Skin epidermis (tissue), 12 donors: ENCODE measurements around the gene MCM8.

ENCODE experiments used
- H3K27ac ChIP-seq, 21 experiments: fragments of 200-600 bp; sonication (generic) in 11 of 21; one replicate each; pipeline ENCODE4 v1.5.0; 2020; ENCODE audit warnings: mild to moderate bottlenecking in 3 of 21, inconsistent platforms in 2 of 21, moderate library complexity in 2 of 21
- H3K4me3 ChIP-seq, 7 experiments: fragments of 200-600 bp; sonication (generic) in 2 of 7; one replicate each; pipeline ENCODE4 v1.5.0; 2020; ENCODE audit warnings: inconsistent platforms in 2 of 7, mild to moderate bottlenecking in 2 of 7, moderate library complexity in 1 of 7

The MCM8 gene

DNA sequence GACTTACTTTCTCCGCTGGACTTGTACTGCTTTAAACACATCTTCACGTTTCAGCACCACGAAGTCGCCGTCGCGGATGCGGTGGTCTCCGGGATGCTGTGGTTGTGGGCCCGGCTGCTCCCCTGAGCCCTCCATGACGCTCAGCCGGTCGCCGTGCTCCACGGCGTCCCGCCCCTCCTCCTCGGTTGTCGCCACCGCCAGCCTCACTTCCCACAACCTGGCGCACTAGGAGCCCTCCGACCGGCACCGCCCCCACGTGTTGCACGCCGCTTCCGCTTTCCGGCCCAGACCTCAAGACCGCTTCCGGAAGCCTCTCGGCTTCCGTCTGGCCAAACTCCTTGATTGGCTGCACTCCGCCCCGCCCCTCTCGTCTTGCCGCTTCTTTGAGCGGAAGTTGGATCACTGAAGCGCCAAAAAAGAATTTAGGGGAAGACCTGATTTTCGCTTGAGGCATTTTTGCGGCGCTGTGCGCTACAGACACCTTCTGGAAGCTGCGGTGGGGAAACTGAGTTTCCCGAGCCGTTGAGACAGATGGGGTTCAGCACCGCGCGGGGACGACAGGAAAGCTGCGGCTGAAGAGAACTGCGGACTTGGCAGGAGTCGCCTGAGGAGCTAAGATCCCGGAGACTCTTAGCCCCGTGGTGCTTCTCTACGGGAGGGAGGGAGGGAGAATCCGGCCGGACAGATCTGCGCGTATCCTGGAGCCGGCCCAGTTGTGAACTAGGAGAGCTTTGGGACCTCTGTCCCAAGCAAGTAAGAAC, at the start of gene MCM8, which contains the start of gene TRMT6:
MCM8 (plus strand) TSS at position 382 of the 761 bp plus-strand sequence. CDS start 1,364 bp downstream, outside the sequence.
TRMT6 (minus strand) TSS at position 263 of the 761 bp plus-strand sequence; CDS start at position 135, 128 bp downstream.
- peak within 1 kb of the TSS in 19 of 21 experiments; percentile 21 to 86 (median 81) for H3K27ac ChIP-seq
- peak within 1 kb of the TSS; percentile 56 to 94 (median 84) for H3K4me3 ChIP-seq

DNA sequence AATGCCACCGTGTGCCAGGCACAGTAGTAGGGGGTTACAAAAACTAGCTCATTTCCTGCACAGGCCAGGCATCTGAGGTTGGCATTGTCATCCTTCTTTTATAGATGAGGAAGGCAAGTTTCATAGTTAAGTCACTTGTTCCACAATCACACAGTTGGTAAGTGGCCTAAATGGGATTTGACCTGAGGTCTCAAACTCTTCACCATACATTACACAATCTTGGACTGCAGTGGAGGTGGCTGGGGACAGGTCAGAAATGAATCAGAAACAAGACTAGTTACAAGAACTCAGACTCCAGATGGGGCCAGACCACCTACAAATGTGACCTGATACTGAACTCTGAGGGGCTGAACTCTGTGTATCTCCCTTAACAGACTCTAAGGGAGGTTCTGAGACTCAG, 49.5 kb upstream of the MCM8 start:
- no peak overlapping the region for H3K4me3 ChIP-seq
- no peak overlapping the region for H3K27ac ChIP-seq

DNA sequence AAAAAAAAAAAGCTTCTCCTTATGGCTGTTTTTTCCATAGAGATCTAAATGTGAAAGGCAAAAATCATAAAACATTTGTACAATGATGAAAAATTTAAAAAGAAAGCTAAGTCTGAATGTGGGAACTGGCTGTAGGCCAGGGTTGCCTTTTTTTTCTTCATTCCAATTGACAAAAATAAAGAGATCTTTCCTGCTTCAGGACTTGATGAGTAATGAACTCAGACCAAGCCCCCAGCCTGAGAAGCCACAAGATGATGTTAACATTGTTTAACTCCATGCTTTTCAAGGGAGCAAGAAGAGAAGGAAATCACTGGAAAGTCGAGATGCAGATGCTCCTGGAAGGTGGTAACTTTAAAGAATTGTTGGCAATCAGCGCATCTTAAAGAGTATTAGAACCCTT, 41.5 kb upstream of the MCM8 start:
- H3K4me3 ChIP-seq: no peak overlapping the region

DNA sequence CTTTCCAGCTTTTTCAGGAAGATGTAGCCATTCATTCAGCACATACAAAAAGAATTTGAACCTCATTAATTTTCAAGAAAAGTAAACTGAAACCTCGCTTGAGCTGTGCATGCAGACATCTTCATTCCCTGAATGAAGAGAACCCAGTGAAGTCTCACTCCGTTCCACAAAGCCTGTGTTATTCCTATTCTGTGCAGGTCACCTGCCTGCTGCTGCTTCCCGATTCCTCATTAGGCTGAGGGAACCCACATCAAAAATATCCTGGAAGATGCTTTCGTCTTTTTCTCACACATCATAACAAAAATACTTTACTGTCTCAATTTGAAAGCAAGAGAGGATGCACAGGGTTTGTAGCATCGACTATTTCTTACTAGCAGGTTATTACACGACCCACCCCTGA, 40.3 kb upstream of the MCM8 start:
- no peak overlapping the region for H3K27ac ChIP-seq
- H3K4me3 ChIP-seq: no peak overlapping the region

More for the DNA sequence above, 41.5 kb upstream of the MCM8 start:
- no peak overlapping the region for H3K27ac ChIP-seq

GRCh38 chr20:5913166-5913565, 37.3 kb upstream of the MCM8 start:
- H3K4me3 ChIP-seq: no peak overlapping the region
- H3K27ac ChIP-seq: no peak overlapping the region

DNA sequence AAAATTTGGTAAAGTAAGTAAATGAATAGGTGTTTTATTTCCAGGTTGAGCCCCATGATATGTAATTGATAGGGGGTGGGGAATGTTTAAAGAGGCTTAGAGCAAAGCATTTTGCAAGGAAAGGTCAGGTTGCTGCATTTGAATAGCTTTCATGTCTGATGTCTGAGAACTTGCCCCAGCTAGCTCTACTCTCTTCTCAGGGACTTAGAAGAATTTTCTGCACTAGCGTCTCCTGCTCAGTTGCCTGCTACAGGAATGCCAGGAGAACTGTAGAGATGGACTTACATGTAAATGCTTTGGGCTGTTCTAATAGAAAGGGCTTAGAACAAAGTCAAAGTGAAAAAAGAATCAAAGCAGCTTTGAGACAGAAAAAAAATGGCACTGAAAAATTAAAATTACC, 35.6 kb upstream of the MCM8 start:
- no peak overlapping the region for H3K4me3 ChIP-seq
- no peak overlapping the region for H3K27ac ChIP-seq

GRCh38 chr20:5918856-5919625, 31.4 kb upstream of the MCM8 start:
- H3K27ac ChIP-seq: peak overlapping the region in 2 of 21 experiments; percentile 24 to 54
- H3K4me3 ChIP-seq: no peak overlapping the region

DNA sequence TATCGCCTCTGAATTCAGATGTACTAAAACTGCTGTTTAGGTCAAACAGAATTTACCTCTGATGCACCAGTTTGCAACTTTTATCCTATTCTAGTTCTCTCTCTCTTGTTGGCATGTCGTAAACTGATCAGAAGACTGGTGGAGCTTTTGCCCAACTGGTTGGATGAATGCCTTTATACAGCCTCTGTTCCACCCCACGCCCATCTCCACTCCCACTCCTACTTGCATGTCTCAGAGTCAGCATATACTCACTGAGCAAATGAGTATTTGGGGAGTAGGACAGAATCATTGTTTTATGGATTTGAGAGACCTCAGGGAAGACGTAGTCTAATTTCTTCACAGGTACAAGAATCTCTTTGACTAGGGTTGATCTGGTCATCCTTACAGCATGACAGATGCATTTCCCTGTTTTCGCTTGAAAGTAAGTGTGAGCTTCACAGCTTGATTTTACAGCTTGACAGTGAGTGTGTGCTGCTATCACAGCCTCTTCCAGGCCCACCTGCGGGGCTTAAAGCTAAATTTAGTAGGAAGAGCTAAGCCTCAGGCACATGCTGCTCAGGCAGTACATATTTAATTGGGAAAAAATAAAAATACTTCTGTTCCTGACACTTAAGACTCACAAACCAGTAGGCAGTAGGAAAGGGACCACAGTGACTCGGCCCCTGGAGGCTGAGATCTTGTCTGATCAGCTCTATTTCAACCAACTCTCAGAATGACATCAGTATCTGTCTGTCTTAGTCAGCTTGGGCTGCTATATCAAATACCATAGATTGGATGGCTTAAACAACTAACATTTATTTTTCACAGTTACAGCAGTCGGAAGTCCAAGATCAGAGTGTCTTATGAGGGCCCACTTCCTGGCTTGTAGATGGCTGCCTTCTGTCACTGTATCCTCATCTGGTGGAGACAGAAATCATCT, 30.6 kb upstream of the MCM8 start:
- Histone ChIP-seq H3K4me3 (no peak overlapping the region), H3K27ac (no peak overlapping the region)

DNA sequence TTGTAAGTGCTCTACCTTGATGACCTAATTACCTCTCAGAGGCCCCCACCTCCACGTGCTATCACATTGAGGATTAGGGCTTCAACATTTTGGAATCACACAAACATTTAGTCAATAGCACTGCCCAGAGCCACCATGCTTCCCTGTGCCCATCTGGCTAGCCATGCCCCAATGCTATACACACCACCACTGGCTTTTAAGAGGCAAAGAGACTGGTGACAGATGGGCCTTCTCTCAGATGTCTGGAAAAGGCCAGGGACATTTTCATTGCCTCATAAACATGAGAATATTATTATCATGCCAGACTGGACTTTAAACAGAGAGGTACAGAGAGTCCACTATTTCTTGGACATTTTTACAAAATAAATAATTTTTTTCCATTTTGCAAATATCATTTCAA, 29.9 kb upstream of the MCM8 start:
- Histone ChIP-seq H3K27ac (no peak overlapping the region), H3K4me3 (no peak overlapping the region)

- Histone ChIP-seq H3K27ac (no peak overlapping the region), H3K4me3 (no peak overlapping the region)
Measured at GRCh38 chr20:5923493-5923892, 27.0 kb upstream of the MCM8 start.

DNA sequence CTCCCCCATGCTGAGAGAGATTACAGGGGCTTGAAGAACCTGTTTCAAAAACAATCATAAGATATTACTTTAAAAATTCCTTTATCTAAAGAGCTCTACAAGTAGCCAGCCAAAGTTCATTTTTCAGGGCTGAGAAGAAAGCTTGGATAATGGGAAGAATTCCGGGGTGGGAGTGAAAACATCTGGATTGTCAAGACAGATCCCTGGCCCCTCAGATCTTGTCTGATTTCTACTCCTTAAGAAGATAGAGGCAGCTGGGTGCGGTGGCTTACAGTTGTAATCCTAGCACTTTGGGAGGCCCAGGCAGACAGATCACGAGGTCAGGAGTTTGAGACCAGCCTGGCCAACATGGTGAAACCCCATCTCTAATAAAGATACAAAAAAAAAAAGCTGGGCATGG, 24.9 kb upstream of the MCM8 start:
- H3K27ac ChIP-seq: no peak overlapping the region
- no peak overlapping the region for H3K4me3 ChIP-seq

DNA sequence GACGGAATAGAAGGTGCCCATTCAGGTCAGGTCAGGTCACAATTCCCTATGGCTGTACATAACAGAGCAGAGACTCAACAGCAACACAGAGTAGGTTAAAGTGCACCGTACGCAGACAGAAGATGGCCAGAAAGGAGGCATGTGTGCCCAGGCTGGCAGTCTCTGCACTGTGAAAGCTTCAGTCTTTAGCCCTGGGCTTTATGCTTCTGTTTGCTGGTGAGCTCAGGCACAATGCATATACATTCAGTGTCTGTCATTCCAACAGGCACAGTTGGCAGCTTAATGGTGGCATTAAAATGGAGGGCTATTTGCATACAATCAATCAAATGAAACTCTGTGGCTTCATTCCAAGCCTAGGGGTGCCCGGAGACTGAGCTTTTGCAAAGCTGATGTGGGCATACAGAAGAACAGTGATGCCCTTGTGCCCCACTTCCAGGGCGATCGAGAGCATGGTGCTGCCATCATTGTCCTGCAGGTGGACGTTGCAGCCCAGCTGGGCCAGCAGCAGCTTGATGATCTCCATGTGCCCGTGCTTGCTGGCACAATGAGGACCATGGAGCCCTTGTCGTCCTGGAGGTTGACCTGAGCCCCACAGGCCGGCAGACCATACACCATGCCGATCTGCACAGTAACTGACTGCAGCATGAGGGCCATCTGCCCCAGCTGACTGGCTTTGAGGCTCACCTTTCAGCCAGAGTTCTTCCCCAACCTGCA, 22.5 kb upstream of the MCM8 start:
- no peak overlapping the region for H3K27ac ChIP-seq
- no peak overlapping the region for H3K4me3 ChIP-seq

DNA sequence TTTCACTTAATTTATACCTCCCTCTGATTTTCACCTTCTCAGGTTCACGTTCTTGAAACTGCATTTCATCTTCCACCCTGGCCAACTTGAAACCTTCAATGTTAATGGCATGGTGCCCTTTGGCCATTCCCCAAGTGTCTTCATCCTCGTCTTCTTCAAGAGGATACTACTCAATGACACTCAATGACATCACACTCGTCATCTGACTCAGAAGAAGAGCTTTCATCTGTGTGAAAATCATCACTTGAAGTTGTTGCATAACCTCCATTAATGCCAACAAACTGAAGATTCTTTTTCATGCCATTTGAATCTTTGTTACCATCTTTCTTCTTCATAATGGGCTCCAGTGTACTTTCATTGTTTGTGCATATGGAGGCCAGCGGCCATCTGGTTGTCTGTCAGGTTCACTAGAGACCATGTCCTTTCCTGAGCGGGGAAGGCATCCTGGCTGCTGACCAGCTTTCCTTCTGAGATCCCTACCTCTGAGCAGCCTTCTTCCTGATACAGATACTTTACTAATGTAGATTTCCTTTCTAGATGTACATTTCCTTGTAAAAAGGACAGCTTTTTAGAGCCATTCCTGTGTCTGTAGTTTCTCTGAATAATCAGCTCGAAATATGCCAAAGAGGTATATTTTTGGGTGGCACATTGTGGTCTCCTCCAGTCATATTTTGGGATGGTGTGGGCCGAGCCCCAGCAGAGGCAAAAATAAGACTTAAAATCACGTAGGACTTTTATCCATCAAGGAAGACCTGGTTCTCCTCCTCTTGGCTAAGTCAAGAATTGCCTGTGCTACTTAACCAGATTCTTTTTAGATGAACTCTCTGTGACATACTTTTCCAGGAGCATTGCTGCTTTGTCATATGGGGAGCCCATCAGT, 21.4 kb upstream of the MCM8 start:
- H3K4me3 ChIP-seq: no peak overlapping the region
- H3K27ac ChIP-seq: no peak overlapping the region

DNA sequence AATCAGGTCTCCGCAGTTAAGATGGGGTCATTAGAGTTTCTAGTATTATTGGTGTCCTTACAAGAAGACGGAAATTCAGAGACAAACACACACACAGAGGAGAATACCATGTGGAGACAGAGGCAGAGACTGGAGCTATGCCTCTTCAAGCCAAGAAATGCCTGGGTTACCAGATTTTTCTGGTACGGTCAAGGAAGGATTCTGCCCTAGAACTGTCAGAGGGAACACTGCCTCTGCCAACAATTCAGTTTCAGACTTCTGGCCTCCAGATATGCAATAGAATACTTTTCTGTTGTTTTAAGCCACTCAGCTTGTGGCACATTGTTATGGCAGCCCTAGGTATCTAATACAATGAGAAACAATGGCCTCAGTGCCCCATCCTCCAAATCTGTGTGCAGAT, 19.0 kb upstream of the MCM8 start:
- H3K27ac ChIP-seq: no peak overlapping the region

DNA sequence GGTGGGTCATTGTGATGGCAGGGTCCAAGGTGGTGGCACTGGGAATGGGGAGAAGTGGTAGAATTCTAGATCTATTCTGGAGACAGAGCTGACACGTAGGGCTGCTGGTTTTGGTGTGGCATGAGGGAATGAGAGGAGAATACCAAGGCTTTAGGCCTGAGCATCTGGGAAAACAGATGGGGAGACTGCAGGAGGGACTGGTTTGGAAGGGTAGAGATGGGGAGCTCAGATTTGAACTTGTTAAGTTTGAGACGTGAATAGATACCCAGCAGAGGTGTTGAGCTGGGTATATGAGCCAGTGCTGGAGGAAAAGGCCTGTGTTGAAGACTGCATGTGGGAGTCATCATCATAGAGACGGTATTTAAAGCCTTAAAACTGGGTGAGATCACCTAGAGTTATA, 17.7 kb upstream of the MCM8 start:
- H3K4me3 ChIP-seq: no peak overlapping the region
- H3K27ac ChIP-seq: no peak overlapping the region

More for the DNA sequence above, 19.0 kb upstream of the MCM8 start:
- no peak overlapping the region for H3K4me3 ChIP-seq

DNA sequence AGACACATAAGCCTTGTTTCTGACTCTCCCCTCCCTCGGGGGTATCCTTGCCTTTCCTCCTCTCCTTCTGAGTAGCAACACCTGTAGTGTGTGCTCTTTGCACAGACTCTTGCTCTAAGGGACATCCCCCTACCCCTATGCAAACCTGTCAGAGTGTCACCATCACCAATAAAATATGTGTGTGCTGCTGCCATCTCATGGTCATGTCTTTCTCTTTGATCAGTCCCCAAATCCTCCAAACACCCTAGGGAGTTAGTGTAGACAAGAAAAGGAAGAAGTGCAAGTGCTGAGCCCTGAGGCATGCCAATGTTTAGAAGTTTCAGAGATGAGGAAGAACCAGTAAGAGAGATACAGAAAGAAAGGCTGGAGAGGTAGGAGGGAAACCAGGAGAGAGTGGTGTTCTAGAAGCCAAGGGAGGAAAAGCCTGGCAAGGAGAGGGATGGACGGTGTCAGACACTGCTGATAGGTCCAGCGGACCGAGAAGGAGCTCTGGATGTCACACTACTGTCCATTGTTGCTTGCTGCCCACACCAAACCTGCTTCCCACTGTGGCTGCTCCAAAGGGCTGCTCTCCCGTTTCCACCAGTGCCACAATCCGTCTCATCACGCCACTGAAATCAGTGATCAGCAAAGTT, 16.5 kb upstream of the MCM8 start:
- Histone ChIP-seq H3K4me3 (no peak overlapping the region), H3K27ac (no peak overlapping the region)

GRCh38 chr20:5935384-5935783, 15.1 kb upstream of the MCM8 start:
- no peak overlapping the region for H3K27ac ChIP-seq
- H3K4me3 ChIP-seq: no peak overlapping the region

GRCh38 chr20:5936238-5936637, 14.2 kb upstream of the MCM8 start:
- H3K27ac ChIP-seq: no peak overlapping the region
- H3K4me3 ChIP-seq: no peak overlapping the region
